Measurements from ENCODE around the gene PEAK3.

- TF ChIP-seq POLR2A (IDR thresholded peaks at IDR 0.05) (no peak), CTCF (IDR thresholded peaks at IDR 0.05) (no peak)
These were observed 7.9 kb upstream of the PEAK3 start for GRCh38 chr19:2289714-2290435.
